NB4 (cell line): ENCODE results near the gene DPAGT1.

Experiments used
- CTCF ChIP-seq: IDR thresholded peaks from one replicate; pipeline ENCODE4 v1.5.1; 2012; ENCODE audit warnings: low read depth, low read length
- MYC ChIP-seq: IDR thresholded peaks from 2 replicates; pipeline ENCODE4 v1.6.1; 2011; ENCODE audit warnings: low read depth, low read length
- POLR2A ChIP-seq: IDR thresholded peaks from 2 replicates; pipeline ENCODE4 v1.6.1; 2011; ENCODE audit warnings: mild to moderate bottlenecking; ENCODE audit not compliant: insufficient read length; ENCODE audit errors: extremely low read depth
- TF ChIP-seq, protein P1 (sequence below): IDR thresholded peaks from 2 replicates; pipeline ENCODE4 v1.6.1; 2011; ENCODE audit warnings: low read depth, low read length

DNA sequence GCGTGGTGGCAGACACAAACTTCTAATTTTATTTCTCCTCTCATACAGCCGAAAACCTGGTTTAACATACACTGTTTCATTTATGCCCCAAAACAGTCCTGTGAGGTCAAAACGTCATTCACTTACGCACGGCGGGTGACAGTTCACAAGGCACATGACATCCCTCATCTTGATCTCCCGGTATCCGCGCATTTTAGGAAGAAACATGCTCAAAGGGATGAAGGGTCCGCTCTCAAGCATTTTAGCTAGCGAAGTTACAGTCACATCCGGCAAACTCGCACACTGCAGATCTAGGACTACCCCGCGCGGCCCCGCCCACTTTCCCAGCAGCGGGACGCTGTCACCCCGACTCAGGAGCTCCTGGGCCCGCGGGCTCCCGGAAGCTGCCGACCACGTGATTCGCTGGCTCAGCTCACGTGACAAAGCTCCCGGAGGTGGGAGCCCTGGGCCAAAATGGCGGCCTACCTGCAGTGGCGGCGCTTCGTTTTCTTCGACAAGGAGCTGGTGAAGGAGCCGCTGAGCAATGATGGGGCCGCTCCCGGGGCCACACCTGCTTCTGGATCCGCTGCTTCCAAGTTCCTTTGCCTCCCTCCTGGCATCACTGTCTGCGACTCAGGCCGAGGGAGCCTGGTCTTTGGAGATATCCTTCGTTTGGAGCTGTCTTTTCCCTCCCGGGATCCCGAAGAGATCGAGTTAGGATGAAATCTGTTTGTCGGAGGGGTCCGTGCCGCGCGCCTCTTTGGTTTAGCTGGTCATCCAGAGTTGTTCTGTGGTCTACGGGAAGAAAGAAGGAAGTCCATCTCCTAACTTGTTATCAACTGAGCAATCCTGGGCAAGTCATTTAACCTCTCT is 34.1 kb downstream of the DPAGT1 start, which contains the start of gene VPS11:
- TF ChIP-seq CTCF (no peak), POLR2A (peak; percentile 55), MYC (0 out of 2 replicates have a peak, but pooled peaks have one; percentile 23)
- TF ChIP-seq, protein P1, sequence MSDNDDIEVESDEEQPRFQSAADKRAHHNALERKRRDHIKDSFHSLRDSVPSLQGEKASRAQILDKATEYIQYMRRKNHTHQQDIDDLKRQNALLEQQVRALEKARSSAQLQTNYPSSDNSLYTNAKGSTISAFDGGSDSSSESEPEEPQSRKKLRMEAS, result peak; percentile 100
